Globus pallidus (tissue), 1 donor: Measurements from ENCODE around the gene OR8B4.
"Not testable (repeated sequence)": the region's sequence is repeated elsewhere in the genome, so short reads cannot be mapped to it uniquely, and the experiment has no call there.

Experiments used
- DNase-seq: peaks from one replicate; pipeline ENCODE4 v3.0.0-alpha.2; 2015; ENCODE audit warnings: low spot score

The OR8B4 gene

GRCh38 chr11:124424384-124424921 lies at the start of gene OR8B4:
Gene OR8B4 (minus strand): TSS chr11:124424871. CDS start chr11:124424871, 0 bp downstream.
- no peak for DNase-seq

- DNase-seq: no peak
Measured at GRCh38 chr11:124474079-124474478, 49.4 kb upstream of the OR8B4 start.

- DNase-seq: no peak
Measured at GRCh38 chr11:124473476-124473875, 48.8 kb upstream of the OR8B4 start.

GRCh38 chr11:124470561-124471227 lies 46.0 kb upstream of the OR8B4 start:
- DNase-seq: no peak

- no peak for DNase-seq
Measured at GRCh38 chr11:124467381-124467927, 42.8 kb upstream of the OR8B4 start.

- DNase-seq: no peak
Measured at GRCh38 chr11:124465368-124465767, 40.7 kb upstream of the OR8B4 start.

GRCh38 chr11:124463990-124464389 lies 39.3 kb upstream of the OR8B4 start:
- no peak for DNase-seq

GRCh38 chr11:124463324-124463723 lies 38.7 kb upstream of the OR8B4 start:
- no peak for DNase-seq

- no peak for DNase-seq
Measured at GRCh38 chr11:124460459-124460858, 35.8 kb upstream of the OR8B4 start.

GRCh38 chr11:124459379-124459778 lies 34.7 kb upstream of the OR8B4 start:
- DNase-seq: not testable (repeated sequence)

- no peak for DNase-seq
Measured at GRCh38 chr11:124454552-124454951, 29.9 kb upstream of the OR8B4 start.

- DNase-seq: no peak
Measured at GRCh38 chr11:124446916-124447315, 22.2 kb upstream of the OR8B4 start.

GRCh38 chr11:124445646-124446150 lies 21.0 kb upstream of the OR8B4 start, which contains the start of gene OR8B8:
Gene OR8B8 (minus strand): TSS chr11:124445696. CDS start chr11:124441085, 4,611 bp downstream.
- no peak for DNase-seq

- no peak for DNase-seq
Measured at GRCh38 chr11:124442847-124443246, 18.2 kb upstream of the OR8B4 start.

GRCh38 chr11:124442442-124442841 lies 17.8 kb upstream of the OR8B4 start:
- DNase-seq: no peak

- no peak for DNase-seq
Measured at GRCh38 chr11:124441519-124441918, 16.8 kb upstream of the OR8B4 start.

- no peak for DNase-seq
Measured at GRCh38 chr11:124441081-124441480, 16.4 kb upstream of the OR8B4 start.

GRCh38 chr11:124440608-124441007 lies 15.9 kb upstream of the OR8B4 start:
- no peak for DNase-seq

GRCh38 chr11:124434699-124435098 lies 10.0 kb upstream of the OR8B4 start:
- no peak for DNase-seq

- DNase-seq: no peak
Measured at GRCh38 chr11:124429599-124429998, 4.9 kb upstream of the OR8B4 start.

GRCh38 chr11:124421043-124421442 lies 3.6 kb downstream of the OR8B4 start:
- no peak for DNase-seq

GRCh38 chr11:124415356-124415923 lies 9.2 kb downstream of the OR8B4 start:
- DNase-seq: peak; percentile 3

GRCh38 chr11:124409906-124410305 lies 14.8 kb downstream of the OR8B4 start:
- DNase-seq: no peak
